ENCODE results near the gene FGF13. TPM values are rescaled to one million over a fixed set of nuclear protein-coding genes. Genes with fewer than 3 reads are reported as not detected.

The FGF13 gene
- total RNA-seq, 2 experiments from 2014 or later = not detected

GRCh38 chrX:138756234-138756633 is 44.7 kb upstream of the FGF13 start:
- no peak overlapping the region for H3K4me2 ChIP-seq (ENCODE audit: low read length)
- no peak overlapping the region for H3K27ac ChIP-seq (ENCODE audit: low read depth, low read length, poor library complexity, severe bottlenecking)
- no TSS peak for BruUV-seq (replicated peaks)
- no peak for DNase-seq (ENCODE audit: low spot score)
- no peaks in the 10 kb centered on the region for H4K20me1 ChIP-seq (ENCODE audit: insufficient read depth, low read length)
- no peaks in the 10 kb centered on the region for H3K9me2 ChIP-seq (ENCODE audit: insufficient read depth, low read length)
- intact Hi-C loops (cut with micrococcal nuclease; ENCODE audit: unreplicated experiment) = no loop called here
- H3K4me3 ChIP-seq (ENCODE audit: low read depth, low read length, poor library complexity, severe bottlenecking) = no peak overlapping the region
- H2AFZ ChIP-seq (ENCODE audit: low read length) = no peak overlapping the region
- H3K4me1 ChIP-seq (ENCODE audit: insufficient read depth, low read length, poor library complexity, severe bottlenecking) = no peaks in the 10 kb centered on the region
- TF ChIP-seq EZH2phosphoT487 (IDR thresholded peaks at IDR 0.05; ENCODE audit: borderline replicate concordance, low read depth, low read length) (no peak), CTCF (conservative IDR thresholded peaks at IDR 0.05; ENCODE audit: low read length) (no peak)
- ChIA-PET POLR2A (no interaction called here), CTCF (ENCODE audit: unreplicated experiment) (no interaction called here)
- no peaks in the 10 kb centered on the region for H3K36me3 ChIP-seq (ENCODE audit: insufficient read depth, low read length)
- H3K9me3 ChIP-seq (ENCODE audit: low read length) = no peaks in the 10 kb centered on the region
- no peaks in the 10 kb centered on the region for H3K79me2 ChIP-seq (ENCODE audit: insufficient read depth, low read depth, low read length)

DNA sequence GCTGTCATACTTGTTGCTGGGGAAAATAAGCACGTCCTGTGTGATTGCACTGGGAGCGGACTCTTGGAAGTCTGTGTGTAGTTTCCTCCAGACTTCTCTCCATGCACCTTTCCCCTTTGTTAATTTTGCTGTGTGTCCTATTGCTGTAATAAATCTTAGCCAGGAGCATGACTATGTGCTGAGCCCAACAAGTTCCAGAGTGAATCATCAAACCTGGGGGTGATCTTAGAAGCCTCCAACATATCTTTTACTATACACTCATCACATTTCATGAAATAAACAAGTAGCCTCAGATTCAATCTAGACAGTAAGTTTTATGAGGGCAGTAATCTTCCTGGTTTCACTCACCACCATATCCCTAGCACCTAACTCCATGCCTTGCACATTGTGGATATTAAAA is 43.3 kb upstream of the FGF13 start:
- no TSS peak for BruUV-seq (replicated peaks)
- no peaks in the 10 kb centered on the region for H3K9me2 ChIP-seq (ENCODE audit: insufficient read depth, low read length)
- DNase-seq (ENCODE audit: low spot score) = no peak
- H4K20me1 ChIP-seq (ENCODE audit: insufficient read depth, low read length) = no peaks in the 10 kb centered on the region
- POLR2A ChIA-PET = no interaction called here
- TF ChIP-seq EZH2phosphoT487 (IDR thresholded peaks at IDR 0.05; ENCODE audit: borderline replicate concordance, low read depth, low read length) (no peak), CTCF (conservative IDR thresholded peaks at IDR 0.05; ENCODE audit: low read length) (no peak)
- no peaks in the 10 kb centered on the region for H3K36me3 ChIP-seq (ENCODE audit: insufficient read depth, low read length)
- no peak overlapping the region for H3K4me3 ChIP-seq (ENCODE audit: low read depth, low read length, poor library complexity, severe bottlenecking)
- no peak overlapping the region for H2AFZ ChIP-seq (ENCODE audit: low read length)
- no peak overlapping the region for H3K4me2 ChIP-seq (ENCODE audit: low read length)
- H3K4me1 ChIP-seq (ENCODE audit: insufficient read depth, low read length, poor library complexity, severe bottlenecking) = no peaks in the 10 kb centered on the region
- no peaks in the 10 kb centered on the region for H3K79me2 ChIP-seq (ENCODE audit: insufficient read depth, low read depth, low read length)
- H3K9me3 ChIP-seq (ENCODE audit: low read length) = no peaks in the 10 kb centered on the region
- CTCF ChIA-PET (ENCODE audit: unreplicated experiment) = no interaction called here
- intact Hi-C loops (cut with micrococcal nuclease; ENCODE audit: unreplicated experiment) = no loop called here
- no peak overlapping the region for H3K27ac ChIP-seq (ENCODE audit: low read depth, low read length, poor library complexity, severe bottlenecking)

DNA sequence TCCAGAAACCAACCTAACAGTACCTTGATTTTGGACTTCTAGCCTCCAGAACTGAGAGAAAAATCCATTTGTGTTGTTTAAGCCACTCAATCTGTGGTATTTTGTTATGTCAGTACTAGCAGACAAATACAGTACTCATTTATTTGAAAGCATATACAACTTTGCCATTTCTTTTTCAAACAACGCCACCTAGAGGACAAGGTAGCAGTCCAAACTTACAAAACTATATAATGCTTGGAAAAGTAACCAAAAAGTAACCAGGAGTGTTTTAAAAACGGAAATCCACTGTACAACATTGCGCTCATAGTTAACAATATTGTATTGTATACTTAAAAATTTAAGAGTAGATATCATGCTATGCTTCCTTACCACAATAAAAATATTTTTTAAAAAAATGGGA is 37.0 kb upstream of the FGF13 start:
- no peaks in the 10 kb centered on the region for H3K79me2 ChIP-seq (ENCODE audit: insufficient read depth, low read depth, low read length)
- no peaks in the 10 kb centered on the region for H3K9me2 ChIP-seq (ENCODE audit: insufficient read depth, low read length)
- no TSS peak for BruUV-seq (replicated peaks)
- CTCF ChIA-PET (ENCODE audit: unreplicated experiment) = no interaction called here
- H3K27ac ChIP-seq (ENCODE audit: low read depth, low read length, poor library complexity, severe bottlenecking) = no peak overlapping the region
- no peak for TF ChIP-seq EZH2phosphoT487 (IDR thresholded peaks at IDR 0.05; ENCODE audit: borderline replicate concordance, low read depth, low read length)
- TF ChIP-seq CTCF (conservative IDR thresholded peaks at IDR 0.05; ENCODE audit: low read length) = peak; percentile 75
- no peak overlapping the region for H2AFZ ChIP-seq (ENCODE audit: low read length)
- H3K9me3 ChIP-seq (ENCODE audit: low read length) = no peaks in the 10 kb centered on the region
- POLR2A ChIA-PET = no interaction called here
- DNase-seq (ENCODE audit: low spot score) = peak; percentile 16
- H3K36me3 ChIP-seq (ENCODE audit: insufficient read depth, low read length) = no peaks in the 10 kb centered on the region
- intact Hi-C loops (cut with micrococcal nuclease; ENCODE audit: unreplicated experiment) = no loop called here
- H3K4me3 ChIP-seq (ENCODE audit: low read depth, low read length, poor library complexity, severe bottlenecking) = no peak overlapping the region
- no peak overlapping the region for H3K4me2 ChIP-seq (ENCODE audit: low read length)
- H4K20me1 ChIP-seq (ENCODE audit: insufficient read depth, low read length) = no peaks in the 10 kb centered on the region
- no peaks in the 10 kb centered on the region for H3K4me1 ChIP-seq (ENCODE audit: insufficient read depth, low read length, poor library complexity, severe bottlenecking)
